GM10847 (cell line): Measurements from ENCODE around the gene TXK.

ENCODE experiments used
- POLR2A ChIP-seq: IDR thresholded peaks from 2 replicates; pipeline ENCODE4 v1.6.1; 2011; ENCODE audit not compliant: insufficient read length; ENCODE audit errors: extremely low read depth

Gene TXK

GRCh38 chr4:48149827-48150370, 15.8 kb upstream of the TXK start:
- no peak for TF ChIP-seq POLR2A

DNA sequence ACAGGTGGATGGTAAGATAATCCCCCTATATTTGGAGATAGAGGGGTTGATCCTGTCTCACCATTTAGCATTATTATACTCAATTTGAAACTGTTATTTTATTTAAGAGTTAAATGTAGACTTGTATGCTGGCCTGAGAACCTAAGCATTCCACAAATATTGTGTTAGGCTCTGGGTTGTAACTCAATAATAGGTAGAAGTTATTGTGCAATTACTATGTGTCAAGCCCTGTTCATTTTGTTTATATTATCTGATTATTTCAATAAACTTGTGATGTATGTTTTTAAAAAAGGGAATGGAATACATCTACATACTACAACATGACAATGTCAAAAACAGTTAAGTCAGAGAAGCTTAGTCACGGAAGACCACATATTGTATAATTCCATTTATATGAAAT, 13.6 kb upstream of the TXK start:
- no peak for TF ChIP-seq POLR2A

DNA sequence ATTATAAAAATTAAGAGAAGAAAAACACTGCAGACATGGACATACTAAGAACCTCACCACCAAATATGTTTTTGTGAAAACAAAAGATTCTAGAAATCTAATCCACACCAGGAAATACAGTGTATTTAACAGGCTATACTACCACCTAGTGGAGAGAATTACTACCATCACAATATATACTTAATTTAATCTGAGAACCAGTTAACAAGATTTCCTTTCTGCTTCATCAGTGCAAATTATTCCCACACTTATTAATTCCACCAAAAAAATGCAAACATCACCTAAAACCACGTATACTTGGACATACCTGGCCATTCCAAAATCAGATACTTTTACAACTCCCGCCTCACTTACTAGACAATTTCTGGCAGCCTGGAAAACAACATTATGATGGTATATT, 7.0 kb upstream of the TXK start:
- no peak for TF ChIP-seq POLR2A

- no peak for TF ChIP-seq POLR2A
Observed at GRCh38 chr4:48139691-48140090, 5.6 kb upstream of the TXK start.

DNA sequence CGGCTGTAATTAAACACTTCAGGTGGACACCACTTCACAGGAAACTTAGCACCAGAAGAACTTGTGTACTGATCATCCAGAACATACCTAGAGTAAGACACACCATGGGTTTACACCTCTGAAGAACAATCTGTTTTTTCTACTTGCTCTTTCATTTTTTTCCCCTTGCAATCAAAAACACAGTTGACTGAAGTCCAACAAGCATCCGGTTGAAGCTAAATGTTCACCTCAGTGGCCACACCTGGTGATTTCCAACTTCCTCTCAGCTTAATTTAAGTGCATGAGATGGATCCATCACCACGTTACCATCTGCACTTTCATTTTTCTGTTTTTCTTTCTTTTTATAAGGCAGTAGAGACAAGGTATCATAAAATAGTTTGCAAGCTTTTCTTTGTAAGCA, 4.9 kb upstream of the TXK start:
- TF ChIP-seq POLR2A, result no peak

GRCh38 chr4:48138511-48138910, 4.5 kb upstream of the TXK start:
- TF ChIP-seq POLR2A, result no peak

DNA sequence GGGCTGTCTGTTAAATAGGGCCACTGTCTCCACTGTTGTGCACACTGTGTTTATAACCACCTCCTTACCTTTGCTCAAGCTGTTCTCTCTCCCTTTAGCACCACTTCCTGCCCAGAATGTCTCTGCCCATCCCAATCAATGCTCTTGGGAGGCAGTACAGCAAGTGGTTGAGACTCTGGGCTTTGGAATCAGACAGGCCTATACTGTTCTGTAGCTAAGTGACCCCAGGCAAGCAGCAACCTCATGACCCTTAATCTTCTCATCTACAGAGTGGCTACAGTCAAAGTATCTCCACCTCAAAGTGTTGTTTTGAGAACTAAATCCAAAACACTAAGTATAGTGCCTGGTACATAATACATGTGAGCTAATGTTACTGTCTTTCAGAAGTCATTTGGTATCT, 3.8 kb upstream of the TXK start:
- no peak for TF ChIP-seq POLR2A

DNA sequence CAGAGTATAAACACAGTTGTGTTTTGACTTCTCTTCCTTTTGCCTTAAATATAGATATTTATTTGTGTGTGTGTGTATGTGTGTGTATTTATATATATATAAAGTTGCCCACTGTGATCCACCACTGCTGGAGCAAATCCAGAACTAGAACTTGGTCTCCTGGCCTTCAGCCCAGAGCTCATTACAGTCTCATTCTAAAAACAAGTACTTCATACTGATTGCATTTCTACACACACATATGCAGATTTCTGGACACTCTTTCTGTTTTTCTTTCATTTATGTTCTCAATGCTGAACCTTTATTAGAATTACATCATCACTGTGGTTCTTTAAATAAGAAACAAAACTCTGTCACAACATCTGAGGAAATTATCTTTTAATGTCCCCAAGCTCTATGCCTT, 381 bp downstream of the TXK start:
- TF ChIP-seq POLR2A, result no peak

GRCh38 chr4:48131736-48132135, 2.3 kb downstream of the TXK start:
- TF ChIP-seq POLR2A, result no peak

GRCh38 chr4:48130100-48130499, 4.0 kb downstream of the TXK start:
- no peak for TF ChIP-seq POLR2A

DNA sequence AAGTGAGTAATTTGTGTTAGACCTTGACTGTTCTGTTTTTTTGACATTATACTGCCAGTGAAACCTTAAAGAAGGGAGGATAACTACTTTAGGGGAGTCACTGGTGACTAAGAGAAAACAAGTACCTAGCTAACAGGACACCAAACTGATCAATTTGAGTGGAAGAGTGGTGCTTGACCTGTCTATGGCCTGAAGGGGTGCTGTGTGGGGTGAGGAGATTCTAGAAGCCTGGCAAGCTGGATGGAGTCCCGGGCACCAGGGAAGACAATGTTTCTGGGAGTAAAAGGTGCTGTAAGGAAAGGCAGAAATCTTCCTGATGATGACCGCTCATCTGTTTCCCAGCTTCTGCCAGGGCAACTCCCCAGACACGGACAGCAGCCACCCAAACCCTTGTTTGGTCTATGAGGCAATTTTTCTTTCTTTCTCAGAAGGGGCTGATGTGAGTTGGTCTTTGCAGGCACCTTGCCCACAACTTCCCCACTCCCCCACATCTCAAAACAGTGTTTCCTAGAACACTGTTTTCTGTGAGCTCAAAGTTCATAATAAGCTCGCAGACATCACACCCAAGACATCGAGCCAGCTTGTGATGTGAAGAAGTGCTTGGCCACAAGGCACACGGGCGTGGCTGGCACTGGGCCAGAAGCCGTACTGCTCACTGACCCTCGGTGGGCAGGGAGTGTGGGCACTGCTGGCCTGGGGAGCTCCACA, 4.6 kb downstream of the TXK start:
- TF ChIP-seq POLR2A, result no peak

GRCh38 chr4:48127682-48128404, 6.2 kb downstream of the TXK start:
- no peak for TF ChIP-seq POLR2A

GRCh38 chr4:48127231-48127630, 6.8 kb downstream of the TXK start:
- TF ChIP-seq POLR2A, result no peak

GRCh38 chr4:48126621-48127020, 7.4 kb downstream of the TXK start:
- no peak for TF ChIP-seq POLR2A

DNA sequence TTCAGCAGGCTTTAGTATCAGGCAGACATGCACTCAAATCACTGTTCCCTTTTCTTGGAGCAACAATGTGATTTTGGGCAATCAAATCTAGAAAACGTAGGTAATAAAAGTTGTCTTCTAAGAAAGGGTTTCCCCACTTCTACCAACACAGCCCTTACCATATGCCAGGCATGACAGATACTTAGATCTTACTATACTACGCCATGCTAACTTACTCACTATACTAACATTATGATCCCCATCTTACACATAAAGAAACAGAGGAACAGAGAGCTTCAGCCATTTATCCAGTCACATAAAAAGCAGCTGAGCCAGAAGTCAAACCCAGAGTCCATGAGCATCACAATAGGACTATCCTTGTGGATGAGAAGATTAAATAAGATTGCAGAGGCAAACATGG, 9.2 kb downstream of the TXK start:
- TF ChIP-seq POLR2A, result no peak

GRCh38 chr4:48122756-48123155, 11.3 kb downstream of the TXK start:
- no peak for TF ChIP-seq POLR2A
